ENCODE data around the gene RAPGEF1. TPM values are rescaled to one million over a fixed set of nuclear protein-coding genes. Genes with fewer than 3 reads are reported as not detected.
"Not testable (repeated sequence)": the region's sequence is repeated elsewhere in the genome, so short reads cannot be mapped to it uniquely, and the experiment has no call there.

Gene RAPGEF1
- total and polyA plus RNA-seq, 2 of the 13 experiments (the other 11 are each of a cell fraction or from before 2014, with no cell fraction given): 21.2 to 38.9 TPM

DNA sequence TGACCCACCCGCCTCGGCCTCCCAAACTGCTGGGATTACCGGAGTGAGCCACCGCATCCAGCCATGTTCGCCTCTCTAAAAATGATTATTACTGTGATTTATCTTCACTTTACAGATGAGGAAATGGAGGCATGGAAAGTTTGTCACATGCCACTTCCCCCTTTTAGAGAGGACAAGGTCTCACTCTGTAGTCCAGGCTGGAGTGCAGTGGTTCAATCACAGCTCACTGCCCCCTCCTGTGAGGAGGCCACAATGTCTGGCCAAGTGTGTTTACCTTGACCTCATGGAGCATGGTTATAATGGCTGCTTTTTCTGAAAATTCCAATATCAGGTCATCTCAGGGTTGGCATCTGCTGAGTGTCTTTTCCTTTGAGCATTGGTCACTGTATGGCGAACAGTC, 187.8 kb downstream of the RAPGEF1 start (continued):
- TF ChIP-seq, protein P1, sequence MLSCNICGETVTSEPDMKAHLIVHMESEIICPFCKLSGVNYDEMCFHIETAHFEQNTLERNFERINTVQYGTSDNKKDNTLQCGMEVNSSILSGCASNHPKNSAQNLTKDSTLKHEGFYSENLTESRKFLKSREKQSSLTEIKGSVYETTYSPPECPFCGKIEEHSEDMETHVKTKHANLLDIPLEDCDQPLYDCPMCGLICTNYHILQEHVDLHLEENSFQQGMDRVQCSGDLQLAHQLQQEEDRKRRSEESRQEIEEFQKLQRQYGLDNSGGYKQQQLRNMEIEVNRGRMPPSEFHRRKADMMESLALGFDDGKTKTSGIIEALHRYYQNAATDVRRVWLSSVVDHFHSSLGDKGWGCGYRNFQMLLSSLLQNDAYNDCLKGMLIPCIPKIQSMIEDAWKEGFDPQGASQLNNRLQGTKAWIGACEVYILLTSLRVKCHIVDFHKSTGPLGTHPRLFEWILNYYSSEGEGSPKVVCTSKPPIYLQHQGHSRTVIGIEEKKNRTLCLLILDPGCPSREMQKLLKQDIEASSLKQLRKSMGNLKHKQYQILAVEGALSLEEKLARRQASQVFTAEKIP (CRISPR knock-in tag; IDR thresholded peaks at IDR 0.05; ENCODE audit: borderline replicate concordance): no peak
- TF ChIP-seq FOXA3 (CRISPR knock-in tag; IDR thresholded peaks at IDR 0.05) (0 out of 2 replicates have a peak, but pooled peaks have one; percentile 13), NR2F6 (IDR thresholded peaks at IDR 0.05) (no peak), NR2F6 (CRISPR knock-in tag; IDR thresholded peaks at IDR 0.05) (peak; percentile 42; the same call in 1 of the 2 replicates), MTF1 (CRISPR knock-in tag; IDR thresholded peaks at IDR 0.05) (no peak)

- H3K4me3 ChIP-seq (replicated peaks in 1 of 3; ENCODE audit: insufficient read depth in 1 of 3, low read depth in 2 of 3, low read length in 3 of 3); CTCF ChIA-PET (ENCODE audit: low intra/inter-chr PET ratio, low total read pairs); DNase-seq (ENCODE audit: low spot score); H3K9me3 ChIP-seq (ENCODE audit: low read length); H3K9ac ChIP-seq (ENCODE audit: insufficient read depth, low read depth, low read length); H3K27ac ChIP-seq (ENCODE audit: extremely low read length, insufficient read depth, low read length); H3K79me2 ChIP-seq (ENCODE audit: insufficient read depth, low read length); H3K4me2 ChIP-seq (ENCODE audit: low read depth, low read length); FAIRE-seq; H2AFZ ChIP-seq (ENCODE audit: low read length); H4K20me1 ChIP-seq (ENCODE audit: insufficient read depth, low read length); H3K36me3 ChIP-seq (replicated peaks in 1 of 2; ENCODE audit: control insufficient read depth in 1 of 2, insufficient read depth in 2 of 2, low read length in 2 of 2); BruUV-seq (replicated peaks); ATAC-seq; in situ Hi-C loops (cut with HindIII; ENCODE audit: extremely low pct_ligation_motif_present, low pct_unique_long_range_greater_than_20kb); POLR2A ChIA-PET; intact Hi-C loops (cut with micrococcal nuclease; ENCODE audit: unreplicated experiment): not testable (repeated sequence)
- WGBS (ENCODE audit: low lambda C conversion rate): 49% methylated on average over 8 of the region's 8 CpGs
- peaks cover 7 to 62% of the 10 kb centered on the region in 2 experiments for H3K27me3 ChIP-seq (ENCODE audit: control insufficient read depth in 1 of 2, insufficient read depth in 2 of 2, low read length in 2 of 2)
- H3K4me1 ChIP-seq (ENCODE audit: insufficient read depth, low read length): peaks cover 30% of the 10 kb centered on the region
Measured at GRCh38 chr9:131550465-131550864, 189.4 kb downstream of the RAPGEF1 start.

- H3K27ac ChIP-seq (ENCODE audit: extremely low read length, insufficient read depth, low read length); intact Hi-C loops (cut with micrococcal nuclease; ENCODE audit: unreplicated experiment); BruUV-seq (replicated peaks); DNase-seq (ENCODE audit: low spot score); H3K36me3 ChIP-seq (replicated peaks in 1 of 2; ENCODE audit: control insufficient read depth in 1 of 2, insufficient read depth in 2 of 2, low read length in 2 of 2); ATAC-seq; H3K9ac ChIP-seq (ENCODE audit: insufficient read depth, low read depth, low read length); H2AFZ ChIP-seq (ENCODE audit: low read length); FAIRE-seq; POLR2A ChIA-PET; H3K9me3 ChIP-seq (ENCODE audit: low read length); H3K4me2 ChIP-seq (ENCODE audit: low read depth, low read length); CTCF ChIA-PET (ENCODE audit: low intra/inter-chr PET ratio, low total read pairs); in situ Hi-C loops (cut with HindIII; ENCODE audit: extremely low pct_ligation_motif_present, low pct_unique_long_range_greater_than_20kb); H3K4me3 ChIP-seq (replicated peaks in 1 of 3; ENCODE audit: insufficient read depth in 1 of 3, low read depth in 2 of 3, low read length in 3 of 3); H3K79me2 ChIP-seq (ENCODE audit: insufficient read depth, low read length): not testable (repeated sequence)
- Histone ChIP-seq H4K20me1 (ENCODE audit: insufficient read depth, low read length) (peaks cover 11% of the 10 kb centered on the region; the same call in 1 of the 2 replicates), H3K4me1 (ENCODE audit: insufficient read depth, low read length) (peaks cover 37% of the 10 kb centered on the region), H3K27me3 (ENCODE audit: control insufficient read depth in 1 of 2, insufficient read depth in 2 of 2, low read length in 2 of 2) (peaks cover 9 to 72% of the 10 kb centered on the region in 2 experiments)
- 13% methylated on average over 6 of the region's 10 CpGs for WGBS (ENCODE audit: low lambda C conversion rate)
Measured at GRCh38 chr9:131549186-131549585, 190.7 kb downstream of the RAPGEF1 start.
